Fibroblast of skin of abdomen (primary cell): ENCODE results near the gene DYNC2LI1.

Source experiments
- DNase-seq: peaks from one replicate; pipeline ENCODE4 v3.0.0-alpha.2; 2013

Gene DYNC2LI1

GRCh38 chr2:43818761-43819160 lies 44.9 kb downstream of the DYNC2LI1 start:
- peak; percentile 4 for DNase-seq

GRCh38 chr2:43819491-43820163 lies 45.8 kb downstream of the DYNC2LI1 start:
- no peak for DNase-seq

GRCh38 chr2:43822839-43823238 lies 49.0 kb downstream of the DYNC2LI1 start:
- DNase-seq = no peak

GRCh38 chr2:43823751-43824150 lies 49.9 kb downstream of the DYNC2LI1 start:
- no peak for DNase-seq

- DNase-seq = no peak
Observed at GRCh38 chr2:43824512-43824911, 50.7 kb downstream of the DYNC2LI1 start.

GRCh38 chr2:43824951-43825493 lies 51.2 kb downstream of the DYNC2LI1 start:
- DNase-seq = no peak

- DNase-seq = no peak
Observed at GRCh38 chr2:43825841-43826240, 52.0 kb downstream of the DYNC2LI1 start.

GRCh38 chr2:43826305-43827250 lies 52.7 kb downstream of the DYNC2LI1 start:
- no peak for DNase-seq

- DNase-seq = no peak
Observed at GRCh38 chr2:43831543-43832294, 57.9 kb downstream of the DYNC2LI1 start.

GRCh38 chr2:43832457-43832856 lies 58.6 kb downstream of the DYNC2LI1 start:
- DNase-seq = no peak

- DNase-seq = no peak
Observed at GRCh38 chr2:43837033-43837432, 63.2 kb downstream of the DYNC2LI1 start.

- DNase-seq = no peak
Observed at GRCh38 chr2:43837831-43838559, 64.2 kb downstream of the DYNC2LI1 start.

- DNase-seq = no peak
Observed at GRCh38 chr2:43838560-43839267, 64.9 kb downstream of the DYNC2LI1 start, which contains the start of the genes ABCG5 and ABCG8. TSS of gene ABCG5 (minus strand) at chr2:43838839. CDS start at chr2:43838679, 160 bp downstream. TSS of gene ABCG8 (plus strand) at chr2:43838971. CDS start at chr2:43839054, 83 bp downstream.

GRCh38 chr2:43839776-43840564 lies 66.1 kb downstream of the DYNC2LI1 start:
- DNase-seq = no peak

GRCh38 chr2:43840965-43841364 lies 67.1 kb downstream of the DYNC2LI1 start:
- no peak for DNase-seq

- no peak for DNase-seq
Observed at GRCh38 chr2:43841949-43842865, 68.4 kb downstream of the DYNC2LI1 start.

- DNase-seq = no peak
Observed at GRCh38 chr2:43842866-43843226, 69.0 kb downstream of the DYNC2LI1 start.

- DNase-seq = no peak
Observed at GRCh38 chr2:43845181-43845580, 71.3 kb downstream of the DYNC2LI1 start.

- DNase-seq = no peak
Observed at GRCh38 chr2:43846140-43846793, 72.4 kb downstream of the DYNC2LI1 start.
